ENCODE measurements around the gene FHIT.

DNA sequence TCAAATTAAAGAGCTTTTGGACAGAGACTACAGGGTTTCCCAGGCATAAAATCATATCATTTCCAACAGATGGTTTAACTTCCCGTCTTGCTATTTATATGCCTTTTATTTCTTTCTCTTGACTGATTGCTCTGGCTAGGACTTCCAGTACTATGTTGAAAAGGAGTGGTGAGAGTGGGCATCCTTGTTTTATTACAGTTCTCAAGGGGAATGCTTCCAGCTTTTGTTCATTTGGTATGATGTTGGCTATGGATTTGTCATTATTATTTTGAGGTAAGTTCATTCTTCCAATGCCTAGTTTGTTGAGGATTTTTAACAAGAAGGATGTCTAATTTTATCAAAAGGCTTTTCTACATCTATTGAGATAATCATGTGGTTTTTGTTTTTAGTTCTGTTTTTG is 1304.9 kb downstream of the FHIT start:
- TF ChIP-seq, protein P1, sequence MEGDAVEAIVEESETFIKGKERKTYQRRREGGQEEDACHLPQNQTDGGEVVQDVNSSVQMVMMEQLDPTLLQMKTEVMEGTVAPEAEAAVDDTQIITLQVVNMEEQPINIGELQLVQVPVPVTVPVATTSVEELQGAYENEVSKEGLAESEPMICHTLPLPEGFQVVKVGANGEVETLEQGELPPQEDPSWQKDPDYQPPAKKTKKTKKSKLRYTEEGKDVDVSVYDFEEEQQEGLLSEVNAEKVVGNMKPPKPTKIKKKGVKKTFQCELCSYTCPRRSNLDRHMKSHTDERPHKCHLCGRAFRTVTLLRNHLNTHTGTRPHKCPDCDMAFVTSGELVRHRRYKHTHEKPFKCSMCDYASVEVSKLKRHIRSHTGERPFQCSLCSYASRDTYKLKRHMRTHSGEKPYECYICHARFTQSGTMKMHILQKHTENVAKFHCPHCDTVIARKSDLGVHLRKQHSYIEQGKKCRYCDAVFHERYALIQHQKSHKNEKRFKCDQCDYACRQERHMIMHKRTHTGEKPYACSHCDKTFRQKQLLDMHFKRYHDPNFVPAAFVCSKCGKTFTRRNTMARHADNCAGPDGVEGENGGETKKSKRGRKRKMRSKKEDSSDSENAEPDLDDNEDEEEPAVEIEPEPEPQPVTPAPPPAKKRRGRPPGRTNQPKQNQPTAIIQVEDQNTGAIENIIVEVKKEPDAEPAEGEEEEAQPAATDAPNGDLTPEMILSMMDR (IDR thresholded peaks at IDR 0.05) = no peak
- TF ChIP-seq EP300 (IDR thresholded peaks at IDR 0.05) = no peak

All from ovary (tissue), 3 donors.